ENCODE results near the gene LYSMD4.

Gene LYSMD4

DNA sequence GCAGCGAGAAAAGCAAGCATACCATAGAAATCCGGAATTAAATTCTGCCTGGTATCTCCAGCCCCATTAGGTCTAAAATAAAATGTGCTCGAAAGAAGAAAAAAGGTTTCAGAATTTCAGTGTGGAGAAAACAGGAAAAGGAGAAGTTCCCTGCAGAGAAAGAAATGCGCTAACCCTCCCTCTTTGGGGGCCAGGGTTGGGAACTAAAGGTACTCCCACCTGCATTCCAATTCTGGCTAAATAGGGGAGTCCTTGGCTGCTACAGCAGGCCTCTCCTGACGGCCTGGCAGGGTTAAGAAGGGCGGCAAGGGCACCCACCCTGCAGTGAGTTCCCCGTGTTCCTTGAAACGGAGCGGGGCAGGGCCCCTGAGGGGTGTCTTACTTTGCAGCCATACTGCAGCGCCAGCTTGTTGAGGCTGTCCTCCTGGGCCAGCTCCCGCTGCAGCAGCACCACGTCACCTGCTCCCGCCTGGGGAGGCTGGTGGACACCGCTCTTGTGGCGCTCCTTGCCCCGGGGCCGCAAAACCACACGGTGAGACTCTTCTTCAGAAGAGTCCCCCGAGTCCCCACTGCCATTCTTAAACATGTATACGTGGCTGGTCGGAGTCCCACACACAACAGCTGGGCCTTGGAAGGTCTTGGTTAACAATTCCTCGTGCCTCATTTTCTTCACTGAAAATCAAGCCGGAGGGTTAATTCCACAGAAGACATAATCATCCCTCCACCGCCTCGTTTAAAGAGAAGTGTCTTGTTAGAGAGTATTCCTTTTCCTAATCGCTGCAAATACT, 1.7 kb downstream of the LYSMD4 start:
- no peak overlapping the region for H3K4me3 ChIP-seq (ENCODE audit: low read depth, low read length)
- TF ChIP-seq, protein P1, sequence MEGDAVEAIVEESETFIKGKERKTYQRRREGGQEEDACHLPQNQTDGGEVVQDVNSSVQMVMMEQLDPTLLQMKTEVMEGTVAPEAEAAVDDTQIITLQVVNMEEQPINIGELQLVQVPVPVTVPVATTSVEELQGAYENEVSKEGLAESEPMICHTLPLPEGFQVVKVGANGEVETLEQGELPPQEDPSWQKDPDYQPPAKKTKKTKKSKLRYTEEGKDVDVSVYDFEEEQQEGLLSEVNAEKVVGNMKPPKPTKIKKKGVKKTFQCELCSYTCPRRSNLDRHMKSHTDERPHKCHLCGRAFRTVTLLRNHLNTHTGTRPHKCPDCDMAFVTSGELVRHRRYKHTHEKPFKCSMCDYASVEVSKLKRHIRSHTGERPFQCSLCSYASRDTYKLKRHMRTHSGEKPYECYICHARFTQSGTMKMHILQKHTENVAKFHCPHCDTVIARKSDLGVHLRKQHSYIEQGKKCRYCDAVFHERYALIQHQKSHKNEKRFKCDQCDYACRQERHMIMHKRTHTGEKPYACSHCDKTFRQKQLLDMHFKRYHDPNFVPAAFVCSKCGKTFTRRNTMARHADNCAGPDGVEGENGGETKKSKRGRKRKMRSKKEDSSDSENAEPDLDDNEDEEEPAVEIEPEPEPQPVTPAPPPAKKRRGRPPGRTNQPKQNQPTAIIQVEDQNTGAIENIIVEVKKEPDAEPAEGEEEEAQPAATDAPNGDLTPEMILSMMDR (IDR thresholded peaks at IDR 0.05; ENCODE audit: control insufficient read depth, extremely low read depth, insufficient read depth), result no peak
- no peak for DNase-seq (ENCODE audit: low read depth)

DNA sequence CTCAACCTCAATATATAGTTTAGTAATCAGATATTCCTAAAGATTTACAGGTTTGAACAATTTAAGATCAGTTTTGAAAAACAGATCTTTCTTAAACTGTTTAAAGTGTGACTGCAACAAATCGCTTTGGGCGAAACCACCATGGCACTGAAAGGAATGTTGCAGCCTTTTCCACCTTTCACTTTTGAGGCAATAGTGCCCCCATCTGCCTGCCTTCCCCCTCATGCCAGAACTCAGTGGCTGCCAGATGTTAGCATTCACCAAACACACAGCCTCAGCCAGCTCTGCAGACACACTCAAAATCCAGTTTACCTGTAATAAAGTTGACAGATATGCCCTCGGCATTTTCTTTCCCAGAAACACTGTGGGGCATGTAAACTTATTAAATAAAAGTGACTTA, 3.3 kb downstream of the LYSMD4 start:
- peak; percentile 17 for DNase-seq (ENCODE audit: low read depth)
- TF ChIP-seq, protein P1 (IDR thresholded peaks at IDR 0.05; ENCODE audit: control insufficient read depth, extremely low read depth, insufficient read depth), result peak; percentile 76

DNA sequence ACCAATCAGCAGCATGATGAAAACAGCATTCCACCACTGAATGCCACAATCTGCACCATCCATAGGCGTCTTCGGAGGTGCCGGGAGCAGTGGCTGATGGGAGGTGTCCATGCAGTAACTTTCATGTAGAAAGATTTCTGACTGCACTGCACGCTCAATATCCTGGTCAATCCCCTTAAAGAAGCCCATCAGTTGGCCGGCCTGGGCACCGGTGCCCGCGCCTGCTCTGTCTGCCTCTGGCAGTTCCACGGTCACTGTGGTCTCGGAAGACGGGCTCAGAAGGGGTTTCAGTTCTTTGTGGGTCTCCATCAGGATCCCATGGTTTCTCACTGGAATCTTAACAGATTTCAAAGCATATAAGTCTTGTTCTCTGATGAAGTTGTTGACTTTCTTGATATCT, 3.9 kb downstream of the LYSMD4 start:
- DNase-seq (ENCODE audit: low read depth), result no peak
- TF ChIP-seq, protein P1 (IDR thresholded peaks at IDR 0.05; ENCODE audit: control insufficient read depth, extremely low read depth, insufficient read depth), result no peak
- no peak overlapping the region for H3K4me3 ChIP-seq (ENCODE audit: low read depth, low read length)

More for the DNA sequence above, 3.3 kb downstream of the LYSMD4 start:
- H3K4me3 ChIP-seq (ENCODE audit: low read depth, low read length), result no peak overlapping the region

DNA sequence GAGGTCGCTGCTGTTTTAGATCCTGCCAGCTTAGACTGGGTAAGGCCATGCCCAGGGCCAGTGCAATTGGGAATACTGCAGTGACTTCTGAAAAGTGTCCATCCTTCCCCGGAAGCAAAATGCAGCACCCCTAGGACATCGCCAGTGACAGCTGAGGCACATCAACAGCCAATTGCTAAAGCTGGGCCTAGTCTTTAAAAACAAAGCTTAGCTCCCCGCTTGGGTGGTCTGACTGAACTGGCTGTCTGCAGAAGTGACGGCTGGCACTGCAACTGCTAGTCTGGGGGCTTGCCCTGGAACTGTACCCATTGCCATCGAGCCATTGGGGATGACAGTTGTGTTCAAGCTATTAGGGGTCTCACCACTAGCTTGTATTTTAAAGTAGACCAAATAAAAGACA, 4.3 kb downstream of the LYSMD4 start:
- H3K4me3 ChIP-seq (ENCODE audit: low read depth, low read length), result no peak overlapping the region
- DNase-seq (ENCODE audit: low read depth), result no peak
- TF ChIP-seq, protein P1 (IDR thresholded peaks at IDR 0.05; ENCODE audit: control insufficient read depth, extremely low read depth, insufficient read depth), result no peak

DNA sequence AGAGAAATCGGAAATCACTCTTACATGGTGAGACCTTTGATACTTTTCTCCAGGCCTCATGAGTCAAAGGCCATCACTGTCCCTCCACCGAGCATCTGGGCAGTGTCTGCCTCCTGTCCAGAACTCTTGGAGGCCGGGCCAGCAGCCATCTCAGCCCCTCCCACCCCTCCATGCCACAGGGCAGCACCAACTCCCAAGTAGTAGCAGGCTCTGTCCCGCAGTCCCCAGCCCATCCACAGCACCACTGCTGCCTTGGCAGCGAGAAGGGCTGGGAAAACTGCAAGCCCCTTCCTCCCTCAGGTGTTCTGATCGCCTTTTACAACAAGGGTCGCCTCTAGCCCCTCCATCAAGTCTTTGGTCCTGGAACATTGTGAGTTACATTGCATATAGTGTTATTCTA, 5.5 kb downstream of the LYSMD4 start:
- TF ChIP-seq, protein P1 (IDR thresholded peaks at IDR 0.05; ENCODE audit: control insufficient read depth, extremely low read depth, insufficient read depth), result no peak
- DNase-seq (ENCODE audit: low read depth), result no peak
- H3K4me3 ChIP-seq (ENCODE audit: low read depth, low read length), result no peak overlapping the region

DNA sequence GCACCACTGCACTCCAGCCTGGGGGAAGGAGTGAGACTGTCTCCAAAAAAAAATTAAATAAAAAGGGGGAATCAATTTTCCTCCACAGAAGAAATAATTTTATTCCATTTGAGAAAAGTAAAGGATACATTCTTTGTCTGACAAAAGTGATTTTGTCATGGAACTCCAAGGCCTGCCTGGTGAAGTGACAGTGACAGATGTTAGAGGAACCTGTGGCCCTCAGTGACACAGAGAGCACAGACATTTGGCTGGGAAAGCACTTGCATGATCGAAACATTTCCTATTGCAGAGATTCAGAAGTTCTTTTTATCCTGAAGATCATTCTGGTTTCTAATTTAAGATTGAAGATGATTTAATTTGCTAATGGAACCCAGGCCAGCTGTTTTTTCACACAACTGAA, 5.9 kb downstream of the LYSMD4 start:
- DNase-seq (ENCODE audit: low read depth), result no peak
- no peak overlapping the region for H3K4me3 ChIP-seq (ENCODE audit: low read depth, low read length)
- TF ChIP-seq, protein P1 (IDR thresholded peaks at IDR 0.05; ENCODE audit: control insufficient read depth, extremely low read depth, insufficient read depth), result no peak

DNA sequence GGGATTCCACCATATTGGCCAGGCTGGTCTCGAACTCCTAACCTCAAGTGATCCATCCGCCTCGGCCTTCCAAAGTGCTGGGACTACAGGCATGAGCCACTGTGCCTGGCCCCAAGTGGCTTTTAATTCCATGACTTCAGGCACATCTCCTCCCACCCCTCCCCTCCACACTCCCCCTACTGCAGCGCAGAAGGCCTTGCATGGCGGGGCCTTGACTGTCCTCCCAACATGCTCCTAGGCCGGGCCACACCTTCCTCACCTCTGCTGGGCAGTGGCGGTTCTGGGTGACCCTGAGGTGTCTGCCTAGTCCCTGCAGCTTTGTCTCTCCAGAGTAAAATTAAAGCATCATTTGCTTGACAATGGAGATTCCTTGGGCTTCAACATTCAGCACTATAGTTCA, 6.9 kb downstream of the LYSMD4 start:
- no peak overlapping the region for H3K4me3 ChIP-seq (ENCODE audit: low read depth, low read length)
- TF ChIP-seq, protein P1 (IDR thresholded peaks at IDR 0.05; ENCODE audit: control insufficient read depth, extremely low read depth, insufficient read depth), result no peak
- DNase-seq (ENCODE audit: low read depth), result no peak
